Measurements from ENCODE around the gene PLCB4. TPM values are rescaled to one million over a fixed set of nuclear protein-coding genes. Genes with fewer than 3 reads are reported as not detected.
"Not testable (repeated sequence)": the region's sequence is repeated elsewhere in the genome, so short reads cannot be mapped to it uniquely, and the experiment has no call there.

The PLCB4 gene
- total and polyA plus RNA-seq, 4 donors = 1.5 to 26.2 (median 10.8) TPM

- Histone ChIP-seq H3K4me3 (ENCODE audit: low read length in 2 of 2) (no peak overlapping the region), H3K36me3 (ENCODE audit: control insufficient read depth in 1 of 2, insufficient read depth in 2 of 2, low read length in 1 of 2) (no peaks in the 10 kb centered on the region)
- intact Hi-C loops (cut with DNase I) = no loop called here
Measured at GRCh38 chr20:9367328-9367727, 298.4 kb downstream of the PLCB4 start.

GRCh38 chr20:9367746-9368145 lies 298.9 kb downstream of the PLCB4 start:
- no peaks in the 10 kb centered on the region for H3K9me3 ChIP-seq (ENCODE audit: control insufficient read depth, low read length)
- no peaks in the 10 kb centered on the region for H3K36me3 ChIP-seq (ENCODE audit: control insufficient read depth in 1 of 2, insufficient read depth in 2 of 2, low read length in 1 of 2)
- no peaks in the 10 kb centered on the region for H3K27me3 ChIP-seq (ENCODE audit: control insufficient read depth in 1 of 2, insufficient read depth in 2 of 2, low read length in 1 of 2)
- no peak for ATAC-seq (ENCODE audit: low FRiP score)
- 13 to 17% methylated on average over 2 of the region's 2 CpGs for WGBS, 2 donors
- peaks cover 3 to 5% of the 10 kb centered on the region in 2 donors for H3K4me1 ChIP-seq (ENCODE audit: control insufficient read depth in 1 of 2, insufficient read depth in 2 of 2, low read length in 2 of 2)
- DNase-seq = no peak
- H3K4me3 ChIP-seq (ENCODE audit: low read length in 2 of 2) = no peak overlapping the region
- H3K27ac ChIP-seq (ENCODE audit: low read depth in 1 of 2, low read length in 2 of 2) = no peak overlapping the region
- intact Hi-C loops (cut with DNase I) = no loop called here

More at GRCh38 chr20:9367328-9367727, 298.4 kb downstream of the PLCB4 start:
- H3K4me1 ChIP-seq (ENCODE audit: control insufficient read depth in 1 of 2, insufficient read depth in 2 of 2, low read length in 2 of 2) = peaks cover 4 to 5% of the 10 kb centered on the region in 2 donors
- H3K27me3 ChIP-seq (ENCODE audit: control insufficient read depth in 1 of 2, insufficient read depth in 2 of 2, low read length in 1 of 2) = no peaks in the 10 kb centered on the region
- H3K27ac ChIP-seq (ENCODE audit: low read depth in 1 of 2, low read length in 2 of 2) = no peak overlapping the region
- no peak for ATAC-seq (ENCODE audit: low FRiP score)
- H3K9me3 ChIP-seq (ENCODE audit: control insufficient read depth, low read length) = no peaks in the 10 kb centered on the region
- DNase-seq = no peak

GRCh38 chr20:9368893-9369292 lies 300.0 kb downstream of the PLCB4 start:
- DNase-seq (no peak), ATAC-seq (ENCODE audit: low FRiP score) (no peak)
- peak overlapping the region in 1 of 2 donors; percentile 33 for H3K27ac ChIP-seq (ENCODE audit: low read depth in 1 of 2, low read length in 2 of 2)
- 30 to 35% methylated on average over 4 of the region's 4 CpGs for WGBS, 2 donors
- intact Hi-C loops (cut with DNase I) = no loop called here
- no peak overlapping the region for H3K4me3 ChIP-seq (ENCODE audit: low read length in 2 of 2)
- no peaks in the 10 kb centered on the region for H3K36me3 ChIP-seq (ENCODE audit: control insufficient read depth in 1 of 2, insufficient read depth in 2 of 2, low read length in 1 of 2)
- peaks cover 4 to 8% of the 10 kb centered on the region in 2 donors for H3K4me1 ChIP-seq (ENCODE audit: control insufficient read depth in 1 of 2, insufficient read depth in 2 of 2, low read length in 2 of 2)
- no peaks in the 10 kb centered on the region for H3K27me3 ChIP-seq (ENCODE audit: control insufficient read depth in 1 of 2, insufficient read depth in 2 of 2, low read length in 1 of 2)
- H3K9me3 ChIP-seq (ENCODE audit: control insufficient read depth, low read length) = no peaks in the 10 kb centered on the region

GRCh38 chr20:9369557-9369956 lies 300.7 kb downstream of the PLCB4 start:
- intact Hi-C loops (cut with DNase I) = no loop called here
- ATAC-seq (ENCODE audit: low FRiP score) (no peak), DNase-seq (no peak)
- Histone ChIP-seq H3K9me3 (ENCODE audit: control insufficient read depth, low read length) (no peaks in the 10 kb centered on the region), H3K36me3 (ENCODE audit: control insufficient read depth in 1 of 2, insufficient read depth in 2 of 2, low read length in 1 of 2) (no peaks in the 10 kb centered on the region), H3K27me3 (ENCODE audit: control insufficient read depth in 1 of 2, insufficient read depth in 2 of 2, low read length in 1 of 2) (no peaks in the 10 kb centered on the region), H3K4me3 (ENCODE audit: low read length in 2 of 2) (no peak overlapping the region), H3K27ac (ENCODE audit: low read depth in 1 of 2, low read length in 2 of 2) (peak overlapping the region in 1 of 2 donors; percentile 51), H3K4me1 (ENCODE audit: control insufficient read depth in 1 of 2, insufficient read depth in 2 of 2, low read length in 2 of 2) (peaks cover 4 to 8% of the 10 kb centered on the region in 2 donors)
- 76 to 79% methylated on average over 4 of the region's 4 CpGs for WGBS, 2 donors

- H3K27ac ChIP-seq (ENCODE audit: low read depth in 1 of 2, low read length in 2 of 2) = peak overlapping the region in 1 of 2 donors; percentile 57
- H3K4me3 ChIP-seq (ENCODE audit: low read length in 2 of 2) = no peak overlapping the region
- no peak for DNase-seq
- ATAC-seq (ENCODE audit: low FRiP score) = no peak
- peaks cover 10 to 12% of the 10 kb centered on the region in 2 donors for H3K4me1 ChIP-seq (ENCODE audit: control insufficient read depth in 1 of 2, insufficient read depth in 2 of 2, low read length in 2 of 2)
- 25 to 26% methylated on average over 5 of the region's 5 CpGs for WGBS, 2 donors
- no peaks in the 10 kb centered on the region for H3K9me3 ChIP-seq (ENCODE audit: control insufficient read depth, low read length)
- H3K36me3 ChIP-seq (ENCODE audit: control insufficient read depth in 1 of 2, insufficient read depth in 2 of 2, low read length in 1 of 2) = no peaks in the 10 kb centered on the region
- no peaks in the 10 kb centered on the region for H3K27me3 ChIP-seq (ENCODE audit: control insufficient read depth in 1 of 2, insufficient read depth in 2 of 2, low read length in 1 of 2)
- intact Hi-C loops (cut with DNase I) = no loop called here
Measured at GRCh38 chr20:9374072-9374471, 305.2 kb downstream of the PLCB4 start.

GRCh38 chr20:9374480-9374879 lies 305.6 kb downstream of the PLCB4 start:
- no peak overlapping the region for H3K27ac ChIP-seq (ENCODE audit: low read depth in 1 of 2, low read length in 2 of 2)
- no peak for ATAC-seq (ENCODE audit: low FRiP score)
- H3K4me3 ChIP-seq (ENCODE audit: low read length in 2 of 2) = no peak overlapping the region

GRCh38 chr20:9375221-9375681 lies 306.4 kb downstream of the PLCB4 start:
- ATAC-seq (ENCODE audit: low FRiP score) (no peak), DNase-seq (no peak)
- H3K4me3 ChIP-seq (ENCODE audit: low read length in 2 of 2) = no peak overlapping the region
- no peaks in the 10 kb centered on the region for H3K9me3 ChIP-seq (ENCODE audit: control insufficient read depth, low read length)
- no peaks in the 10 kb centered on the region for H3K27me3 ChIP-seq (ENCODE audit: control insufficient read depth in 1 of 2, insufficient read depth in 2 of 2, low read length in 1 of 2)
- H3K27ac ChIP-seq (ENCODE audit: low read depth in 1 of 2, low read length in 2 of 2) = peak overlapping the region in 1 of 2 donors; percentile 44
- H3K4me1 ChIP-seq (ENCODE audit: control insufficient read depth in 1 of 2, insufficient read depth in 2 of 2, low read length in 2 of 2) = peaks cover 10 to 11% of the 10 kb centered on the region in 2 donors
- 6 to 8% methylated on average over 1 of the region's 1 CpG for WGBS, 2 donors
- H3K36me3 ChIP-seq (ENCODE audit: control insufficient read depth in 1 of 2, insufficient read depth in 2 of 2, low read length in 1 of 2) = no peaks in the 10 kb centered on the region
- intact Hi-C loops (cut with DNase I) = no loop called here

More at GRCh38 chr20:9374480-9374879, 305.6 kb downstream of the PLCB4 start:
- Histone ChIP-seq H3K36me3 (ENCODE audit: control insufficient read depth in 1 of 2, insufficient read depth in 2 of 2, low read length in 1 of 2) (no peaks in the 10 kb centered on the region), H3K27me3 (ENCODE audit: control insufficient read depth in 1 of 2, insufficient read depth in 2 of 2, low read length in 1 of 2) (no peaks in the 10 kb centered on the region), H3K9me3 (ENCODE audit: control insufficient read depth, low read length) (no peaks in the 10 kb centered on the region), H3K4me1 (ENCODE audit: control insufficient read depth in 1 of 2, insufficient read depth in 2 of 2, low read length in 2 of 2) (peaks cover 10 to 11% of the 10 kb centered on the region in 2 donors)
- DNase-seq = no peak
- WGBS, 2 donors = 5 to 13% methylated on average over 1 of the region's 1 CpG
- intact Hi-C loops (cut with DNase I) = no loop called here

GRCh38 chr20:9377007-9377406 lies 308.1 kb downstream of the PLCB4 start:
- 14 to 19% methylated on average over 2 of the region's 2 CpGs for WGBS, 2 donors
- intact Hi-C loops (cut with DNase I) = no loop called here
- H3K9me3 ChIP-seq (ENCODE audit: control insufficient read depth, low read length) = no peaks in the 10 kb centered on the region
- H3K36me3 ChIP-seq (ENCODE audit: control insufficient read depth in 1 of 2, insufficient read depth in 2 of 2, low read length in 1 of 2) = no peaks in the 10 kb centered on the region
- H3K27me3 ChIP-seq (ENCODE audit: control insufficient read depth in 1 of 2, insufficient read depth in 2 of 2, low read length in 1 of 2) = no peaks in the 10 kb centered on the region
- peaks cover 9 to 11% of the 10 kb centered on the region in 2 donors for H3K4me1 ChIP-seq (ENCODE audit: control insufficient read depth in 1 of 2, insufficient read depth in 2 of 2, low read length in 2 of 2)
- DNase-seq (no peak), ATAC-seq (ENCODE audit: low FRiP score) (no peak)
- no peak overlapping the region for H3K4me3 ChIP-seq (ENCODE audit: low read length in 2 of 2)
- no peak overlapping the region for H3K27ac ChIP-seq (ENCODE audit: low read depth in 1 of 2, low read length in 2 of 2)

GRCh38 chr20:9385345-9386310 lies 316.7 kb downstream of the PLCB4 start:
- intact Hi-C loops (cut with DNase I) = not testable (repeated sequence)

More at GRCh38 chr20:9385345-9386310, 316.7 kb downstream of the PLCB4 start:
- whole genome bisulfite sequencing, 2 donors = 94 to 98% methylated on average over 56 to 61 of the region's 61 CpGs
- not testable (repeated sequence) for H3K4me1 ChIP-seq (ENCODE audit: control insufficient read depth in 1 of 2, insufficient read depth in 2 of 2, low read length in 2 of 2); H3K36me3 ChIP-seq (ENCODE audit: control insufficient read depth in 1 of 2, insufficient read depth in 2 of 2, low read length in 1 of 2); H3K4me3 ChIP-seq (ENCODE audit: low read length in 2 of 2); ATAC-seq (ENCODE audit: low FRiP score); H3K27me3 ChIP-seq (ENCODE audit: control insufficient read depth in 1 of 2, insufficient read depth in 2 of 2, low read length in 1 of 2); H3K27ac ChIP-seq (ENCODE audit: low read depth in 1 of 2, low read length in 2 of 2); H3K9me3 ChIP-seq (ENCODE audit: control insufficient read depth, low read length)
- DNase-seq = peak in 1 of 2 donors; percentile 43

Measured in aorta (tissue), 5 donors.